IMR-90 (cell line): ENCODE results near the gene PLCD4. TPM values are rescaled to one million over a fixed set of nuclear protein-coding genes. Genes with fewer than 3 reads are reported as not detected.

Source experiments
- ATAC-seq: fragments of 200-7000 bp; cut with Tn5 transposase; 2 replicates; pipeline ENCODE4 v1.9.1; 2020; ENCODE audit warnings: low read depth, mild to moderate bottlenecking, moderate library complexity
- BruUV-seq: library from RNA; stranded (reverse); fragments of 400-500 nt; replicated peaks from 2 replicates; lab custom pipeline; 2021; lab: Mats Ljungman, UMichigan
- CTCF ChIA-PET: fragments of 300-600 bp; formaldehyde crosslinking; extraction: SDS; loops from one replicate; lab custom pipeline; 2021; ENCODE audit warnings: antibody characterized with exemption; lab: Yijun Ruan, JAX
- POLR2A ChIA-PET: fragments of 300-600 bp; sonication (Branson Sonifier 250); formaldehyde crosslinking; loops from one replicate; lab custom pipeline; 2022; ENCODE audit warnings: antibody characterized with exemption; ENCODE audit not compliant: unreplicated experiment; lab: Charles Lee
- DNase-seq: peaks from one replicate; pipeline ENCODE4 v3.0.0; 2013
- H2AFZ ChIP-seq: replicated peaks from 2 replicates; pipeline ENCODE3; 2013; ENCODE audit warnings: low read length, mild to moderate bottlenecking; ENCODE audit not compliant: poor library complexity
- H2AK5ac ChIP-seq: 2 replicates; pipeline ENCODE4 v1.6.1; 2013; ENCODE audit warnings: low read depth, low read length, inconsistent platforms
- H2AK9ac ChIP-seq: replicated peaks from 2 replicates; pipeline ENCODE3; 2013; ENCODE audit warnings: mild to moderate bottlenecking, low read depth, low read length, moderate library complexity; ENCODE audit not compliant: poor library complexity
- H2BK120ac ChIP-seq: 2 replicates; pipeline ENCODE4 v1.6.1; 2013; ENCODE audit warnings: low read depth, low read length, inconsistent platforms
- H2BK15ac ChIP-seq: 3 replicates; pipeline ENCODE4 v1.6.1; 2013; ENCODE audit warnings: low read depth, low read length, inconsistent platforms
- H2BK20ac ChIP-seq: 2 replicates; pipeline ENCODE4 v1.6.1; 2013; ENCODE audit warnings: low read depth, mild to moderate bottlenecking, inconsistent platforms, low read length, moderate library complexity
- H2BK5ac ChIP-seq: 2 replicates; pipeline ENCODE4 v1.6.1; 2013; ENCODE audit warnings: mild to moderate bottlenecking, low read depth, low read length, inconsistent platforms; ENCODE audit not compliant: poor library complexity, severe bottlenecking
- H3K14ac ChIP-seq: replicated peaks from 2 replicates; pipeline ENCODE4 v1.6.1; 2013; ENCODE audit warnings: low read depth, low read length, inconsistent platforms
- H3K18ac ChIP-seq: 2 replicates; pipeline ENCODE4 v1.6.1; 2013; ENCODE audit warnings: low read depth, low read length, control low read depth
- H3K23ac ChIP-seq: 2 replicates; pipeline ENCODE4 v1.6.1; 2013; ENCODE audit warnings: low read depth, low read length, inconsistent platforms
- H3K27ac ChIP-seq: 2 replicates; pipeline ENCODE4 v1.5.1; 2013; ENCODE audit warnings: mild to moderate bottlenecking, control low read depth, low read length; ENCODE audit not compliant: insufficient read depth
- H3K27me3 ChIP-seq: 2 replicates; pipeline ENCODE4 v1.6.1; 2013; ENCODE audit warnings: low read length; ENCODE audit not compliant: control insufficient read depth, insufficient read depth
- H3K36me3 ChIP-seq: 2 replicates; pipeline ENCODE4 v1.6.1; 2013; ENCODE audit warnings: low read length, mixed read lengths; ENCODE audit not compliant: control insufficient read depth, insufficient read depth
- H3K4ac ChIP-seq: 2 replicates; pipeline ENCODE4 v1.6.1; 2013; ENCODE audit warnings: low read depth, low read length, inconsistent platforms
- H3K4me1 ChIP-seq: 2 replicates; pipeline ENCODE4 v1.6.1; 2013; ENCODE audit warnings: low read length, mixed read lengths; ENCODE audit not compliant: control insufficient read depth, insufficient read depth
- H3K4me2 ChIP-seq: 2 replicates; pipeline ENCODE4 v1.6.1; 2013; ENCODE audit warnings: low read depth, mild to moderate bottlenecking, control low read depth, low read length, moderate library complexity
- H3K4me3 ChIP-seq: 2 replicates; pipeline ENCODE4 v1.5.1; 2013; ENCODE audit warnings: low read depth, mild to moderate bottlenecking, control low read depth, low read length, moderate library complexity; ENCODE audit not compliant: insufficient read depth
- H3K56ac ChIP-seq: 2 replicates; pipeline ENCODE4 v1.6.1; 2013; ENCODE audit warnings: low read length, inconsistent platforms; ENCODE audit not compliant: insufficient read depth; ENCODE audit errors: extremely low read depth
- H3K79me1 ChIP-seq, 2 experiments: 2 replicates each; pipeline ENCODE4 v1.6.1; 2013; ENCODE audit warnings: low read length in 2 of 2, inconsistent platforms in 1 of 2, low read depth in 1 of 2
- H3K9ac ChIP-seq: 2 replicates; pipeline ENCODE4 v1.6.1; 2013; ENCODE audit warnings: low read depth, low read length, control low read depth
- H3K9me1 ChIP-seq: 2 replicates; pipeline ENCODE4 v1.6.1; 2013; ENCODE audit warnings: low read length, inconsistent platforms; ENCODE audit not compliant: insufficient read depth
- H3K9me3 ChIP-seq: 2 replicates; pipeline ENCODE4 v1.6.1; 2013; ENCODE audit warnings: low read length; ENCODE audit not compliant: control insufficient read depth, insufficient read depth
- H4K20me1 ChIP-seq: 2 replicates; pipeline ENCODE4 v1.6.1; 2013; ENCODE audit warnings: low read length, inconsistent platforms; ENCODE audit not compliant: insufficient read depth
- H4K5ac ChIP-seq: 2 replicates; pipeline ENCODE4 v1.6.1; 2013; ENCODE audit warnings: mild to moderate bottlenecking, low read depth, low read length, control low read depth
- H4K8ac ChIP-seq, 2 experiments: 2 replicates each; pipeline ENCODE4 v1.6.1; 2013; ENCODE audit warnings: low read depth in 2 of 2, low read length in 2 of 2, control low read depth in 1 of 2, inconsistent platforms in 1 of 2
- H4K91ac ChIP-seq: 2 replicates; pipeline ENCODE4 v1.6.1; 2013; ENCODE audit warnings: low read depth, low read length, inconsistent platforms; ENCODE audit not compliant: insufficient read depth
- BHLHE40 ChIP-seq: fragments of 150-350 bp; IDR thresholded peaks from 2 replicates; pipeline ENCODE4 v1.6.1; 2016; ENCODE audit warnings: mild to moderate bottlenecking, low read depth, low read length
- ELK1 ChIP-seq: fragments of 150-350 bp; IDR thresholded peaks from 2 replicates; pipeline ENCODE4 v1.6.1; 2016; ENCODE audit warnings: low read depth, mild to moderate bottlenecking, low read length, moderate library complexity, borderline replicate concordance
- MAFK ChIP-seq: IDR thresholded peaks from 2 replicates; pipeline ENCODE4 v1.6.1; 2012; ENCODE audit warnings: low read depth, low read length, improper control_type of control experiment
- MAZ ChIP-seq: IDR thresholded peaks from 2 replicates; pipeline ENCODE4 v1.6.1; 2012; ENCODE audit warnings: low read depth, mild to moderate bottlenecking, low read length, improper control_type of control experiment, moderate library complexity, borderline replicate concordance
- MXI1 ChIP-seq: IDR thresholded peaks from 2 replicates; pipeline ENCODE4 v1.6.1; 2012; ENCODE audit warnings: low read depth, mild to moderate bottlenecking, low read length, moderate library complexity, borderline replicate concordance
- POLR2A ChIP-seq: IDR thresholded peaks from 2 replicates; pipeline ENCODE4 v1.6.1; 2012; ENCODE audit warnings: mild to moderate bottlenecking, low read depth, low read length
- RAD21 ChIP-seq: IDR thresholded peaks from 2 replicates; pipeline ENCODE4 v1.6.1; 2012; ENCODE audit warnings: low read length, improper control_type of control experiment
- RFX5 ChIP-seq: IDR thresholded peaks from 2 replicates; pipeline ENCODE4 v1.8.0; 2012; ENCODE audit warnings: low read depth, mild to moderate bottlenecking, low read length, moderate library complexity
- SMC3 ChIP-seq: fragments of 150-350 bp; IDR thresholded peaks from 2 replicates; pipeline ENCODE4 v1.6.1; 2016; ENCODE audit warnings: low read depth, mild to moderate bottlenecking, antibody characterized with exemption, low read length, moderate library complexity
- WGBS, 2 experiments: methylation state at CpG; one replicate each; pipeline versions ENCODE4 v1.1.5 to v1.1.7; 2013; ENCODE audit warnings: missing lambda C conversion rate in 2 of 2; ENCODE audit not compliant: insufficient read length in 1 of 2; ENCODE audit errors: extremely low coverage in 2 of 2; 5-methylcytosine and 5-hydroxymethylcytosine counted together
- dilution Hi-C: fragments of 300-500 bp; cut with HindIII; formaldehyde crosslinking; loops from one replicate; pipeline ENCODE4 v1.14.3; 2018; ENCODE audit warnings: low sequenced_read_pairs; ENCODE audit not compliant: unreplicated experiment
- in situ Hi-C: fragments of 300-500 bp; cut with MboI; formaldehyde crosslinking; loops from 3 replicates; pipeline ENCODE4 v1.14.3; 2019; ENCODE audit warnings: low sequenced_read_pairs, inconsistent platforms, mixed read lengths
- intact Hi-C: fragments of 100-400 bp; cut with micrococcal nuclease; formaldehyde crosslinking; loops from 2 replicates; pipeline ENCODE4 v1.10.0; 2022
- polyA plus RNA-seq, 3 experiments: library from polyadenylated mRNA; depleted of rRNA; stranded (reverse); fragments of >200 nt; gene quantifications; 2 replicates each; pipeline ENCODE4 v1.2.3, GENCODE V29; 2012; ENCODE audit warnings: low replicate concordance in 1 of 3
- total RNA-seq: library from RNA; depleted of rRNA; stranded (reverse); fragments of >200 nt; gene quantifications from 2 replicates; pipeline ENCODE4 v1.2.3, GENCODE V29; 2012
- TF ChIP-seq, protein P1 (sequence below): conservative IDR thresholded peaks from 2 replicates; pipeline ENCODE4 v1.5.1; 2012; ENCODE audit warnings: mild to moderate bottlenecking, low read depth, low read length, improper control_type of control experiment
- TF ChIP-seq, protein P2 (sequence below): fragments of 150-350 bp; IDR thresholded peaks from 2 replicates; pipeline ENCODE4 v1.6.1; 2017; ENCODE audit warnings: mild to moderate bottlenecking, antibody characterized with exemption, low read length, low read depth

Gene PLCD4
- total and polyA plus RNA-seq, 2 of the 4 experiments (the other 2 are of a cell fraction) = 1.9 to 2.0 TPM

DNA sequence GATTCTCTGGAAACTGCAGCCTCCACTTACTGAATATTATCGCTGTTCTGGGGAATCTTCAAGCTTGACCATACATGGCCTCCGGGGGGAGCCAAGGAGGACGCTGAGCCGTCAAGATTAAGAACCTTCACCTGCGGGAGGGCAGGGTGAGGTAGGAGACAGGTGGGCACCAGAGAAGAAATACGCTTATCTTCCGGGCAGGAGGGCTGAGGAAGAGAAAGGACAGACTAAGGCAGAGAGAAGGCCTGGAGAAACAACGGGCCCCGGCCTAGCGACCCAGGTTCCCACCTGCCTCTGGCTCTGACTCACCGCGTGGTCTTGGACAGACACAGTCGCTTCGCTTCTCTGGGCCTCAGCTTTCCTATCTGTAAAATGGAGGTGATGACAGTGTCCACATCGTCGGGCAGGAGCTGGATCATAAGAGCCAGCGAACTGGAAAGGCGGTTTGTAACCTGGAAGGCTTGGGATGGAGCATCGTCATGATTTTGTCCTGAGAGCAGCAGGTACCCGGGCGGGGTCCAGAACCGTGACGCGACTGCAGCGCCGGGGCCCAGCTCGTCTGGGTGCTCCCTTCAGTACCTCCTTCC, 51.1 kb downstream of the PLCD4 start:
- in situ Hi-C loops = loop anchor here (10.0 kb wide), 1 partner anchor 254 kb away; no protein-coding TSS in a partner anchor
- TSS peak; percentile 58 for BruUV-seq
- POLR2A ChIA-PET = interaction anchor here (0.6 to 1.0 kb wide), 2 partner anchors 124 to 251 kb away, joined by 4 to 9 read pairs; no protein-coding TSS in a partner anchor

More for the DNA sequence above, 51.1 kb downstream of the PLCD4 start:
- peak overlapping the region; percentile 53 for H3K56ac ChIP-seq
- CTCF ChIA-PET = interaction anchor here (0.9 to 1.6 kb wide), 3 partner anchors 11 to 28 kb away, joined by 3 to 4 read pairs (median 3); no protein-coding TSS in a partner anchor
- H2BK5ac ChIP-seq = no peak overlapping the region
- no peak overlapping the region for H2BK15ac ChIP-seq
- H3K79me1 ChIP-seq = peaks cover 22 to 45% of the 10 kb centered on the region in 2 experiments
- dilution Hi-C loops = no loop called here
- no peak overlapping the region for H2BK20ac ChIP-seq
- H3K9ac ChIP-seq = peak overlapping the region; percentile 85
- H2AK5ac ChIP-seq = peak overlapping the region; percentile 6; the same call in 1 of the 2 replicates
- no peaks in the 10 kb centered on the region for H3K9me3 ChIP-seq
- peak overlapping the region; percentile 76 for H3K4me3 ChIP-seq
- H3K4me1 ChIP-seq = peaks cover 3% of the 10 kb centered on the region; the same call in 1 of the 2 replicates
- no peak overlapping the region for H3K18ac ChIP-seq
- peak overlapping the region; percentile 46 for H3K27ac ChIP-seq
- H4K20me1 ChIP-seq = no peaks in the 10 kb centered on the region
- H3K9me1 ChIP-seq = peaks cover 8% of the 10 kb centered on the region; the same call in 1 of the 2 replicates
- H3K23ac ChIP-seq = peak overlapping the region; percentile 77
- H3K14ac ChIP-seq = peak overlapping the region; percentile 77
- H3K36me3 ChIP-seq = peaks cover 37% of the 10 kb centered on the region
- H2BK120ac ChIP-seq = no peak overlapping the region
- H3K4ac ChIP-seq = peak overlapping the region; percentile 84
- peak; percentile 38 for DNase-seq
- H3K27me3 ChIP-seq = no peaks in the 10 kb centered on the region
- H3K4me2 ChIP-seq = peak overlapping the region; percentile 91
- 5% methylated on average over 11 of the region's 27 CpGs; no CpG with 5 or more reads in 1 of the 2 experiments for WGBS, 2 experiments
- intact Hi-C loops = loop anchor here (1.0 kb wide), 2 partner anchors 29 to 189 kb away; no protein-coding TSS in a partner anchor
- H4K91ac ChIP-seq = peak overlapping the region; percentile 8; the same call in 1 of the 2 replicates
- peak overlapping the region; percentile 96 for H2AK9ac ChIP-seq
- peak overlapping the region; percentile 97 for H2AFZ ChIP-seq
- peak overlapping the region; percentile 82 to 85; a peak in 3 of 4 replicates for H4K8ac ChIP-seq
- peak overlapping the region; percentile 46; the same call in 1 of the 2 replicates for H4K5ac ChIP-seq
- TF ChIP-seq BHLHE40 (no peak), MAFK (no peak), ELK1 (no peak), MAZ (no peak), RFX5 (no peak), POLR2A (no peak), SMC3 (peak; percentile 44), RAD21 (peak; percentile 26; the same call in 1 of the 2 replicates), MXI1 (peak; percentile 24; the same call in 1 of the 2 replicates)
- TF ChIP-seq, protein P1, sequence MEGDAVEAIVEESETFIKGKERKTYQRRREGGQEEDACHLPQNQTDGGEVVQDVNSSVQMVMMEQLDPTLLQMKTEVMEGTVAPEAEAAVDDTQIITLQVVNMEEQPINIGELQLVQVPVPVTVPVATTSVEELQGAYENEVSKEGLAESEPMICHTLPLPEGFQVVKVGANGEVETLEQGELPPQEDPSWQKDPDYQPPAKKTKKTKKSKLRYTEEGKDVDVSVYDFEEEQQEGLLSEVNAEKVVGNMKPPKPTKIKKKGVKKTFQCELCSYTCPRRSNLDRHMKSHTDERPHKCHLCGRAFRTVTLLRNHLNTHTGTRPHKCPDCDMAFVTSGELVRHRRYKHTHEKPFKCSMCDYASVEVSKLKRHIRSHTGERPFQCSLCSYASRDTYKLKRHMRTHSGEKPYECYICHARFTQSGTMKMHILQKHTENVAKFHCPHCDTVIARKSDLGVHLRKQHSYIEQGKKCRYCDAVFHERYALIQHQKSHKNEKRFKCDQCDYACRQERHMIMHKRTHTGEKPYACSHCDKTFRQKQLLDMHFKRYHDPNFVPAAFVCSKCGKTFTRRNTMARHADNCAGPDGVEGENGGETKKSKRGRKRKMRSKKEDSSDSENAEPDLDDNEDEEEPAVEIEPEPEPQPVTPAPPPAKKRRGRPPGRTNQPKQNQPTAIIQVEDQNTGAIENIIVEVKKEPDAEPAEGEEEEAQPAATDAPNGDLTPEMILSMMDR = peak; percentile 46
- TF ChIP-seq, protein P2, sequence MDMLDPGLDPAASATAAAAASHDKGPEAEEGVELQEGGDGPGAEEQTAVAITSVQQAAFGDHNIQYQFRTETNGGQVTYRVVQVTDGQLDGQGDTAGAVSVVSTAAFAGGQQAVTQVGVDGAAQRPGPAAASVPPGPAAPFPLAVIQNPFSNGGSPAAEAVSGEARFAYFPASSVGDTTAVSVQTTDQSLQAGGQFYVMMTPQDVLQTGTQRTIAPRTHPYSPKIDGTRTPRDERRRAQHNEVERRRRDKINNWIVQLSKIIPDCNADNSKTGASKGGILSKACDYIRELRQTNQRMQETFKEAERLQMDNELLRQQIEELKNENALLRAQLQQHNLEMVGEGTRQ = no peak
- ATAC-seq = peak; percentile 18
